PC-3 (cell line): Measurements from ENCODE around the gene VWA2.

ENCODE experiments used
- CTCF ChIP-seq: fragments of 300-600 bp; sonication (generic); conservative IDR thresholded peaks from 2 replicates; pipeline ENCODE4 v1.5.1; 2017; ENCODE audit warnings: antibody characterized with exemption, low read depth, mild to moderate bottlenecking, low read length
- EZH2 ChIP-seq: fragments of 300-600 bp; sonication (generic); IDR thresholded peaks from one replicate; pipeline ENCODE4 v1.6.1; 2017; ENCODE audit warnings: antibody characterized with exemption, mild to moderate bottlenecking, low read length; ENCODE audit not compliant: unreplicated experiment

GRCh38 chr10:114278884-114279191, 39.8 kb downstream of the VWA2 start:
- TF ChIP-seq CTCF: no peak
- no peak for TF ChIP-seq EZH2
